Right lobe of liver (tissue), 4 donors: Measurements from ENCODE around the gene GALNT10.

Experiments used
- CTCF ChIP-seq, 4 donors: fragments of 200-600 bp in 3 of 4; fragments of 450-650 bp in 1 of 4; IDR thresholded peaks; one replicate each; pipeline versions ENCODE4 v1.5.1 to v1.8.0; 2016 to 2022; ENCODE audit warnings: antibody characterized with exemption in 4 of 4, mild to moderate bottlenecking in 2 of 4
- POLR2A ChIP-seq: fragments of 450-650 bp; IDR thresholded peaks from one replicate; pipeline ENCODE4 v1.6.1; 2017; ENCODE audit warnings: antibody characterized with exemption, mild to moderate bottlenecking
- donor health status: DM: no; HTN: no; CAD: no.
- donor health status: DM: no; HTN: no; CAD: no.
- donor health status: DM: no; HTN: yes; CAD: no.

- TF ChIP-seq CTCF (IDR thresholded peaks at IDR 0.05) (no peak), POLR2A (no peak)
Observed at GRCh38 chr5:154447089-154447725, 256.7 kb downstream of the GALNT10 start.
